Pons (tissue), 1 donor: ENCODE data around the gene SEC61A2.
A peak's percentile ranks its signal among the peaks of the same experiment; 100 is the strongest.
"Not testable (repeated sequence)": the region's sequence is repeated elsewhere in the genome, so short reads cannot be mapped to it uniquely, and the experiment has no call there.

Source experiments
- DNase-seq: peaks from one replicate; pipeline ENCODE4 v3.0.0-alpha.2; 2016; ENCODE audit warnings: low spot score

The SEC61A2 gene

DNA sequence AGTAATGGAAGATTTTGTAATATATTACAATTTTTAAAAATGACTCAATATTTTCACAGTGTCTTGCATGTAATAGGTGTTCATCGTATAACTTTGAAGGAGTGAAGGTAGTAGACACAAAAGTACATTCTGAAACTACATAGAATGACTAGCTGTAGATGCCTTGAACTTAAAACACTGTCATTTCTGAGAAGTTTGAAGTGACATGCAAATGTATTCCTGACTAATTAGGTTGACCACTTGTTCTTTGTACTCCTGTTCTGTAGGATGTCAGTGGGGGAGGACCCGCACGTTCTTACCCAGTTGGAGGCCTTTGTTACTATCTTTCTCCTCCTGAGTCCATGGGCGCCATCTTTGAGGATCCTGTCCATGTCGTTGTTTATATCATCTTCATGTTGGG, 31.2 kb downstream of the SEC61A2 start:
- no peak for DNase-seq

DNA sequence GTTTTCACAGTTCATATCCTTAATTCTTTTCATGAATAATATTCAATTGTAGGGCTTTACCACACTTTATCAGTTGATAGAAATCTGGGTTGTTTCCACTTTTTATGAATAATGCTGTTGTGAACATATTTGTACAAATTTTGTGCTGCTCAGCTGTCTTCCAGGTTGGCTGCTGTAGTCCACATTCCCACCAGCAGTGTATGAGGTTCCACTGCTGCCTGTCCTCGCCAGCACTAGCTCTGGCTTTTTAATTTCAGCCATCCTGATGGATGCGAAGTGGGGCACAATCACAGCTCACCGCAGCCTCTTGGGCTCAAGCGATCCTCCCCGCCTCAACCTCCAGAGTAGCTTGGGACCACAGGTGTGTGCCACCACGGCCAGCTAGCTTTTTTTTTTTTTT, 33.5 kb downstream of the SEC61A2 start:
- DNase-seq = no peak

DNA sequence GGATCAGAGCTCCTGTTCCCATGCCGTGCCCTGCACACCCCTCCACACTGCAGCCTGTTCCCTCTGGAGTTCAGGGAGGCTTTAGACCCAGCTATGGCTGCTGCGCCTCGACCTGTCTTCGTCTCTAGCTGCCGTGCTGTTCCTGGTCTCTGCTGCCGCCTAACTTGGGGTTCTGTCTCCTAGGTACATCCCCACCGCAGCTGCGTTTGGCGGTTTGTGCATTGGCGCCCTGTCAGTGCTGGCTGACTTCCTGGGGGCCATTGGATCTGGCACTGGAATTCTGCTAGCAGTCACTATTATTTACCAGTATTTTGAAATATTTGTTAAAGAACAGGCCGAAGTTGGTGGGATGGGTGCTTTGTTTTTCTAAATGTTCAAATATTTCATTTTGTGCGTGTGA, 34.6 kb downstream of the SEC61A2 start:
- no peak for DNase-seq

DNA sequence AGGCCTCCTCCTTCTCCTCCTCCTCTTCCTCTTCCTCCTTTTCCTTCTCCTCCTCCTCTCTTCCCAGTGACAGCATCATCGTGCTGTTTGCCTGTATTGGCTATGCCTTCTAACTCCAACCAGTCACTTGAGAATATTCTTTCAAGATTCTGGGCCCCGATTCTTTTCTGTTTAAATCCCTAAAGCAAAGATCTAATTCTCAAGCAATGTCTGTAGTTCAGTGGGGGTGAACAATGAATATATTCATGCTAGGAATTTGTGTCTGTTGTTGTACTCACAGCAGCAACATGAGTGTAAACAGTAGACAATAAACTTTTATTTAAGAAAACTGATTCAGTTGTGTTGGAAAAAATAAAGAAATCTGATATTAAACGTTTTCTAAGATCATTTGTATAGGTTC, 35.6 kb downstream of the SEC61A2 start:
- peak; percentile 83 for DNase-seq

DNA sequence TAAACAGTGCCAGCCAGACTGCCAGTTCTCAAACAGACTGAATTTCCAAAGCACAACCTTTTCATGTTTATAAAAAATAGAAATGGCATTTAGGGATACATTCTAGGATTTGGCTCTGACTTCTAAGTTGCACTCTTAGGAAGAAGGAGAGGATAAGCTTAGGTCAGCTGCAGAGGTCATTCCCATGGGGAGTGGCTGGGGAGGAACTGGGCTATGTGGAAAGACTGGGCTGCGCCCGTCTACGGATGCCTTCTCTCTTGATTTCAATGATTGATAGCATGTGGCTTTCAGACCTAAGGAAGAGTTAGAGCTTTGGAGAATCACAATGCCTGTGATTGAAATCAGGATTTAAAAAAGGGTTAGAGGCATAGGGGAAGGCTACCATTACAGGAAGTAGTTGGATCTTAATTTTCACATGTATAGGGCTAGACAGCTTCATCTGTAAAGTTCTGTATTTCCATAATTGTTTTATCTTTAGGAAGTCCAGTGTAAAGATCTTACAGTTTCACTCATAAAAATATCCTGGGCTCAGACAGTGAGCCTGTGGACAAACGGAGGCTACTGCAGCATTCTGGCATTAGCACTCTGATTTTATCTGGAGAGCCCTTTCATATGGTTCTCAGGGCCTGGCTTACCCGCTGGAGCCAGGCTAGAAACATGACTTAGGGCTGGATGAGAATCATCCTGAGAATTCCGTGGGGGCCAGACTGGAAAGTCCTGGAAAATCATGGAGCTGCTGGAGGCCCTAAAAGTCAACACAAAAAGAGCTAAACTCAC, 36.7 kb downstream of the SEC61A2 start:
- peak; percentile 20 for DNase-seq

DNA sequence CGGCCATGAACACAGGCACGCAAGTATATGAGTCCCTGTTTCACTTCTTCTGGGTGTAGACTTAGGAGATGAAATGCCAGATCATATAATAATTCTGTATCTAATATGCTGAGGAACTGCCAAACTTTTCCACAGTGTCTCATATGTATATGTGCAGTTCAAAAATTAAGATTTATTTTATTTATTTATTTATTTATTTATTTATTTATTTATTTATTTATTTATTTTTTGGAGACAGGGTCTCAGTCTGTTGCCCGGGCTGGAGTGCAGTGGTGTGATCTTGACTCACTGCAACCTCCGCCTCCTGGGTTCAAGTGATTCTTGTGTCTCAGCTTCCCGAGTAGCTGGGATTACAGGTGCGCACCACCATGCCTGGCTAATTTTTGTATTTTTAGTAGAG, 42.0 kb downstream of the SEC61A2 start:
- not testable (repeated sequence) for DNase-seq

DNA sequence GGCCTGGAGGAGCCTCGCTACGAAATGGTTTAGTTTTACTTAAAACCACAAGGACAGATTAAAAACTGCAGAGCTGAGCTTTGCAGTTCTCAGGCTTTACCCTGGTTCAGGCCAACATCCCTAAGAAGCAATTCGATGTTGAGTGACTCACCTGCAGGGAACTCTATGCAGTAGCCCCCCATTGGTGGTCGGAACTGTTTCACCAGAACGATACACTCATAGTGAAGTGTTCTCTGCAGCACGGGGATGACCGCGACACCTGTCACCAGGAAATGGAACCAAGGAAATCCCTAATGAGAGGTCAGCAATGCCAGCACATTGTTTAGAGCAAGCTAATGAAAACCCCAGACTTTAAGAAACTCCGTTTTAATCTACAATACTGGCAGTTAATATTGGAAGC, 48.2 kb downstream of the SEC61A2 start:
- DNase-seq = no peak

DNA sequence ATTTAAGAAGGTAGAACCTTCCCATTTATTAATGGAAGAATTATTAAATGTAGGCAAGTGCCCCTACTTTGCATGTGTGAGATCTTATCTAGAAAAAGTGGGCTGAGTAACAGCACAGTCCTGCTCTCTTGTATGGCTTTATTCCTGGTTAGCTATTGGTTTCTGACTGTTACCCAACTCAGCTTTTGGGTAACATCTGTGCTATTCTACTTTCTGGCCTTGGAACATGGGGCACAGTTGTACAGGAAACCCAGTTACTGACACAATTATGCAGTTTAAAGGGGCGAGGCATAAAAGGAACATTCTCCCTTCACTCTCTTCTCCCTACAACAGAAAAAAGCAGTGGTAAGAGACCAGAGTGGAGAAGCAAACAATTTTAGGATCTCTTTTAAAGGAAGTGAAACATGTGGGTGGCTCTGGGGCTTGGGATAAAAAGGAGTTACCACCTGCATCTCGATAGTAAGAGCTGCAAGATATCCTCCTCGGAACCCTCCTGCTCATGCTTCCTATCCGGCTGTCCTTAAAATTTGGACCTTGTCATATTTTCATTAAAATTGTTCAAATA, 50.2 kb downstream of the SEC61A2 start:
- no peak for DNase-seq

DNA sequence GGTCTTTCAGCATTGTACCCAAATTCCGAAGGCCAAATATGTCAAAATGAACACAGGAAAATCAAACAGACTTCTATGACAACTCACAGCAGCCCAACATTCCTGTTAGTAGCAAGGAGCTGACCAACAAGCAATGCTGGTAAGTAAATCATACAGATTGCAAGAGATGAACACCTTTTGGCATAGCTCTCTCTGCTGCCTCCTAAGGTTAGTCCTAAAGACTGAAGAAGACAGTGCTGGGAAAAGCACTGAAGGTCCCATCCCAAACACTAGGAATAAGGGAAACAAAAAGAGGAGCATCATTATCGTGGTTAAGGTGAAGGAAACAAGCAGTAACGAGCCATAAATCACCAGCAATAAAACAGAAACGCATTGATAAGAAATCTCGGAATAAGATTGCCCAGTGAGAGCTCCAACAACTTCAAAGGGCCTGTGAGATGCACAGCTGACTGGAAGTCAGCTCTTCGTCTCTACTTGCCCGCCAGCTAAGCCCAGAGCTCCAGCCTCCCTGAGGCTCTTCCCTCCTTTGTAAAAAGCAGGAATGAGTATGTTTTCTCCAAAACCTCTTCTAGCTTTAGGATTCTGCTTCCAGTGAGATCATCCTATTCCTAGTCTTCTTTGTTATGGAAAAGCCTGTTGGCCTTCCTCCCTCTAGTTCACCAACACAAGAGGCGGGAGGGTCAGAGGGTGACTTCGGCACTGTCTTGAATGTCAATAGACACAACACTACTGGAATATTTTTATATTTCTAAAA, 50.9 kb downstream of the SEC61A2 start:
- no peak for DNase-seq

DNA sequence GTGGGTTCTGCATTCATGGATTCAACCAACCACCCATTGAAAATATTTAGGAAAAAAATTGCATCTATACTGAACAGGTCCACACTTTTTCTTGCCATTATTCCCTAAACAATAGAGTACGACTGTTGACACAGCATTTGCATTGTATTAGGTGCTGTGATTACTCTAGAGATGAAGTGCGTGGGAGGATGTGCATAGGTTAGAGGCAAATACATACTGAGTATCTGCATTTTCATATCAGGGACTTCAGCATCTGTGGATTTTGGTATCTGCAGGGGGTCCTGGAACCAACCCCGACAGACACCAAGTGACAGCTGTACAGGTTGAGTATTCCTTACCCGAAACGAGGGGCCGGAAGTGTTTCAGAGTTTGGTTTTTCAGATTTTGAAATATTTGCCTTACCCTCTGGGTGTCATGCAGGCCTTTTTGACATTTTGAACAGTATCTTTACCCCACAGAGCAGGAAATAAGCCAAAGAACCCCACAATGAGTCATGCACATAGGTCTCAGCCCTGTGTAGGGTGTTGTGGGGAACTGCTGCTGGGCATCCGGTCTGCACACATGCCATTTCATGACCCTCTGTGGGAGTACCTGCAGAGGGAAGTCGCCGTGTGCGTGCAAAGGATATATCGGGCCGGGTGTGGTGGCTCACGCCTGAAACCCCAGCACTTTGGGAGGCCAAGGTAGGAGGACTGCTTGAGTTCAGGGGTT, 51.7 kb downstream of the SEC61A2 start:
- DNase-seq = no peak

DNA sequence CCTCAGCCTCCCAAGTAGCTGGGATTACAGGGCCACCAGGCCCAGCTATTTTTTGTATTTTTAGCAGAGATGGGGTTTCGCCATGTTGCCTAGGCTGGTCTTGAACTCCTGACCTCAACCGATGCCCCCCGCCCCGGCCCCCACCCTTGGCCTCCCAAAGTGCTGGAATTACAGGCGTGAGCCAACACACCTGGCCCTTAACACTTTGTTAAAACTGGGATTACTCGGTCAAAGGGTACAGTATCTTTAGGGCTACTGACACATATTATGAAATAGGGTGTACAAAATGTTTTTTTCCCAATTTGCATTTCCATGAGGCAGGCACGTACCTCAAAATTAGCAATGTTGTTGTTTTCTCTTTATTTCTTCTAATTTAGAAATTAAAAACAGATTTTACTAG, 54.7 kb downstream of the SEC61A2 start:
- no peak for DNase-seq

DNA sequence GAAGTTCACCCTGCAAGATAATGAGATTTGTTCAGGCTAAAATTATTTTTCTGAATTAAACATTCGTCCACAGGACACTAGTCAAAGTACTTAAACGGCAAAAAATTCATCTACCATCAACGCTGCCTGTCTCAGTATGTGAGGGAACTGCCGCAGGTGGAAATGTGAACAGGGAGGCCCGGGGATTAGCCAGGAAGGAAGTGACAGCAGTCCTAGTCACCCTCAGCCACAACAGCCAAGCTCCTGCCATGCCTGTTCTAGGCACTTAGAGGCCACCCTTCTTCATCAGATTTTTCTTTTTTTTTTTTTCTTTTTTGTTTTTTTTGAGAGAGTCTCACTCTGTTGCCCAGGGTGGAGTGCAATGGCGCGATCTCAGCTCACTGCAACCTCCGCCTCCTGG, 56.8 kb downstream of the SEC61A2 start:
- DNase-seq = no peak

DNA sequence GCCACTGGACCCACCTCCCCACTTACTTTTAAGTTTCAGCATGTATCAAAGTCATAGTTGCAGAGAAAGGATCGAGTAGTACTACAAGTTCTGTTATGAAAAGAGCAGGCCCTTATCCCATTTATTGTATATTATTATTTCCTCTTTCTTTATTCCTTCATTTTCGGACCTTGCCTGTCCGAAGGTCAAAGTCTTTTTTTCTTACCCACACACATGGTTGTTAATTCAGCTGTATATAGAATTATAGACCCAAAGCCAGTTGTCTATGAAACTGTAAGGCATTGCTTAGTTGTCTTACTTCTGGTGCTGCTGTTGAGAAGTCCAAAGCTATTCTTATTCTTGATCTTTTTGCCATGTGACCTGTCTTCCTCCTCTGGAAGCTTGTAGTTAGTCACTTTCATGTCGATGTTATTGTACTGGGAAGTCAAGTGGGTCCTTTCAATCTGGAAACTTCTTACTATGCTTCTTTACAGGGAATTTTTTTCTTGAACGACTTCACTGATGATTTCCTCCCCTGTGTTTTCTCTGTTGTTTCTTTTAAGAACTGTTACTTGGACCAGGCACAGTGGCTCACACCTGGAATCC, 57.9 kb downstream of the SEC61A2 start:
- no peak for DNase-seq

DNA sequence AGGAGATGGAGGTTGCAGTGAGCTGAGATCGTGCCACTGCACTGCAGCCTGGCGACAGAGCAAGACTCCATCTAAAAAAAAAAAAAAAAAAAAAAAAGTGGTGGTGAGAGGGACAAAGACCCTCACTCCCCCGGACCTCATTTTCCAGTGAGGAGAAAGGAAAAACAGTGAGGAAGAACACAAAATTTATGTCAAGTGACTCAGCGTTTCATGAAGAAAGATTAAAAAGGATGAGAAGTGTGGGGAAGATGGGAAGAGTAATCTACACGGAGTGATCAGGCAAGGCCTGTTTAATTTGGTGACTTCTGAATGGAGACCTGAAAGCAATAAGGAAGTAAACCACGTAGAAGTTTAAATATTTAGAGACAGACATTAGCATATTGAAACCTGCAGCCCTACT, 59.2 kb downstream of the SEC61A2 start:
- no peak for DNase-seq

DNA sequence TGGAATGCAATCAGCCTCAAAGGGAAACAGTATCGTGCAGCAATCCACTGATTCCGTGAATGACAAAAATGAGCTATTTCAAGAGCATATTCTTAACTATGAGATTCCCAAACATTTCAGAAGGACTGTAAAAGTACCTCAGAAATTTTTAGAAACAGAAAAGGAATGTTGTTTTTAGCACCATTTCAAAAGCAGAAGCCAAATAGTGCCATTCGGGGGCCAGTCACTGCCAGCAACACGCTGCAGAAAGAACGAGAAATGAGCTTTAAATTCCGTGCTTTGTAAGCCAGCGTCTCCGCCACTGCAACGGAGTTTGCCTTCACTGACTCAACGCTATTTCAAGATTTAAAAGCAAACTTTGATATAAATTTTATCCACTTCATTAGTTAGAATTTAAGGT, 59.9 kb downstream of the SEC61A2 start:
- DNase-seq = no peak

DNA sequence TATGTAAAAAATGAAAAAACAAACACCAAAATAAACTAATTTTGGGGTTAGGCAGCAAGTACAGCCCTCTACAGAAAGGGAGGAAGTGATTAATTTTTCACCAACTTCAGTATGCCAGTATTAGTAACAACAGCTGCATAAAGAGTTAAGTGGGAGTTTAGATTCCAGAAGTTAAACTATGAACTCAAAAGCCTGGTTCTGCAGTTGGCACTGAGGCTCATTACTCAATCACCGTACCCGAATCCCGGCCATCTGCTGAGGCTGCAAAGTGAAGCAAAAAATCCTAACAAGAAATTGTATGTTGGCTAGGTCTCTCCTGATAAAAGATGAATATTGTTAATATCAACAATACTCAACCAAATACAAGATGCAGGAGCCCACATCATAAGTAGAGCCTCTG, 62.2 kb downstream of the SEC61A2 start:
- no peak for DNase-seq

DNA sequence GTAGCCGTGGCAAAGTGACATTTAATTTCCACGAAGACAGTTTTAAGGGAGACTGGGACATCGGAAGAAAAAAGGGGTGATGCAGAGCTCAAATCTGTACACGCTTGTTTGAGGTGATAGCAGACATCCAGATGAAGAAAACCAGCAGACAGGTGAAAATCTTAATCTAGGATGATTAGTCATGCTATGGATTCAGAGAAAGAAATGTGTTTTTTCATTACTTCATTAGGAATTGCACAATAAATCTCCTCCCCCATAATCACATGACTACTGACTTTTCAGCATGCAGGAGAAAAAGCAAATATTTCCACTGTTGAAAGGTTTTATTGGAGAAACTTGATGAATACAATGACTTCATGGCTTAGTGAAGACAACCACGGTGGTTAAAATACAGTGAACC, 63.7 kb downstream of the SEC61A2 start:
- no peak for DNase-seq

DNA sequence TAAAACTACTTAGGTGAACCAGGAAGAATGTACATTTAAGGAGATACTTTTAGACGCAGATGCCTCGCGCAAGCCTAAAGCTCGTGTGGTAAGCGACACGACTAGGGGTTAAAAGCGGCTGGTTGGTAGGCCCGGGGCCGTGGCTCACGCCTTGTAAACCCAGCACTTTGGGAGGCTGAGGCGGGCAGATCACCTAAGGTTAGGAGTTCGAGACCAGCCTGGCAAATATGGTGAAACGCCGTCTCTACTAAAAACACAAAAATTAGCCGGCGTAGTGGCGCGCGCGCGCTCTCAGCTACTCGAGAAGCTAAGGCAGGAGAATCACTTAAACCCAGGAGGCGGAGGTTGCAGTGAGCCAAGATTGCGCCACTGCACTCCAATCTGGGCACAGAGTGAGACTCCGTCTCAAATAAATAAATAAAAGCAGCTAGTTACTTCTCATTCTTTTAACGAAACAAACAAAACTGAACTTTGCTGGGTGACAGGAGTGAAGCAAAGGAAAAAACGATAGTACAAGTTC, 65.3 kb downstream of the SEC61A2 start:
- DNase-seq = peak; percentile 26

DNA sequence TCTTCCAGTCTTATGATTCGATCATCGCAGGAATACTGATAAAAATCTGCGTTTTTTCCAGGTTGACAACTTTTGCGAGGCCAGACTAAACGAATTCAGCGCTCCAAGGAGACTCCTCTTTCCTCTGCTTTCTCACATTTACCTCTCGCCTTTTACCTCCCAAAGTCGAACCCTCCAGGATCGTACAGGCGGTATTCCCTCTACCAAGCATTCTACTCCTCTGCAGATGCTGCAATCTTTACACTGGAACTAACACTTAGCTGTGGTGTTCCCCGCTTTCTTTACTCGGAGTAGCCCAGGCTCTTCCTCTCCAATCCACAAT, 65.8 kb downstream of the SEC61A2 start:
- no peak for DNase-seq

DNA sequence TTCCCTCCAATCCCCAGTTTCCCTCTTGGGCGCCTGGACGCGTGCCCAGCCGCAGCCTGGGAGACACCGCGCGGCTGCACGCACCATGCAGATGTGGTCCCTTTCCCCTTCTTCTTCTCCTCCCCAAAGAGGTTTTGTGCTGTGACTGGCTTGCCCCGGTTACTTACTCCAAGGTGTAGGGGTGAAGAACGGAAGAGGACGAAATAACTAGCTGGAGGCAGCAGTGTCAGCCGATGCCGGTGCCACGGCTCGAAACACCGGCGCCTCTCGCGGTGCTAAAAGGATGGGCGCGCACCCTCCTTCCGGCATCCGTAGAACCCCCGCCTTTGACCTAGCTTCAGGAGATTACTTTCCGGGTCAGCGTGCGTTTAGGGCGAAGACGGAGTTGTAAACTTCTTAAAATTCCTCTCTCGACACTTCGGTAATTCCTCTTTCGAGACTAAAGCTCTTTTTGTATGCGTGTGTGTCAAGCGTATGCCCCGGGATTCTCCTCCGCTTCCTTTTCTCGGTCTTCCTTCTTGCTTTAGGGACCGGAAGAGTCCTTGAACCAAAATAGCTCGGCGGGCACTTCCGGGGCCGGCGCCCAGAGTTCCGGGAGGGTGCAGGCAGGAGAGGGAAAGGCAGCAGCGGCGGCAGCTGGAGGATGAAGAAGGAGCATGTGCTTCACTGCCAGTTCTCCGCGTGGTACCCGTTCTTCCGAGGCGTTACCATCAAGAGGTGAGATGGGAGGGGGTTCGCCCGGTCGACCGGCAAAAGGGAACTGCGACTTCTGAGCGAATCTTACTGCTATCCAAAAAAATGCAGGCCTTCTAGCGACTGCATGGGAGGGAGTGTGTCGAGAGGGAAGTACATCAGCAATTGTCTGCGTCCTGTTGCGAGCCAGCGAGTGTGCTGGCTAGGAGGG, 66.4 kb downstream of the SEC61A2 start, which contains the start of the genes CDC123 and NUDT5:
CDC123 (plus strand) TSS at position 586 of the 904 bp plus-strand sequence; CDS start at position 644, 58 bp downstream.
NUDT5 (minus strand) TSS at position 289 of the 904 bp plus-strand sequence. CDS start 9,600 bp downstream, outside the sequence.
- DNase-seq = peak; percentile 94
